ENCODE results near the gene ODAD2. TPM values are rescaled to one million over a fixed set of nuclear protein-coding genes. Genes with fewer than 3 reads are reported as not detected.

The ODAD2 gene
- total RNA-seq, 2 donors from 2014 or later, result 0.66 TPM; not detected in 1

GRCh38 chr10:27779462-27780015 lies 219.3 kb downstream of the ODAD2 start:
- TF ChIP-seq, protein P1, sequence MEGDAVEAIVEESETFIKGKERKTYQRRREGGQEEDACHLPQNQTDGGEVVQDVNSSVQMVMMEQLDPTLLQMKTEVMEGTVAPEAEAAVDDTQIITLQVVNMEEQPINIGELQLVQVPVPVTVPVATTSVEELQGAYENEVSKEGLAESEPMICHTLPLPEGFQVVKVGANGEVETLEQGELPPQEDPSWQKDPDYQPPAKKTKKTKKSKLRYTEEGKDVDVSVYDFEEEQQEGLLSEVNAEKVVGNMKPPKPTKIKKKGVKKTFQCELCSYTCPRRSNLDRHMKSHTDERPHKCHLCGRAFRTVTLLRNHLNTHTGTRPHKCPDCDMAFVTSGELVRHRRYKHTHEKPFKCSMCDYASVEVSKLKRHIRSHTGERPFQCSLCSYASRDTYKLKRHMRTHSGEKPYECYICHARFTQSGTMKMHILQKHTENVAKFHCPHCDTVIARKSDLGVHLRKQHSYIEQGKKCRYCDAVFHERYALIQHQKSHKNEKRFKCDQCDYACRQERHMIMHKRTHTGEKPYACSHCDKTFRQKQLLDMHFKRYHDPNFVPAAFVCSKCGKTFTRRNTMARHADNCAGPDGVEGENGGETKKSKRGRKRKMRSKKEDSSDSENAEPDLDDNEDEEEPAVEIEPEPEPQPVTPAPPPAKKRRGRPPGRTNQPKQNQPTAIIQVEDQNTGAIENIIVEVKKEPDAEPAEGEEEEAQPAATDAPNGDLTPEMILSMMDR (IDR thresholded peaks at IDR 0.05), result no peak
- TF ChIP-seq POLR2A (IDR thresholded peaks at IDR 0.05), result no peak
- peaks cover 4% of the 10 kb centered on the region for H3K4me1 ChIP-seq
- 68 to 73% methylated on average over 9 of the region's 9 CpGs for WGBS, 2 donors
- ATAC-seq, result no peak
- no peak overlapping the region for H3K27ac ChIP-seq
- no peaks in the 10 kb centered on the region for H3K36me3 ChIP-seq (replicated peaks in 1 of 2; ENCODE audit: insufficient read depth in 1 of 2, low read depth in 2 of 2)
- H3K9me3 ChIP-seq, result no peaks in the 10 kb centered on the region
- H3K27me3 ChIP-seq, result no peaks in the 10 kb centered on the region
- no peak overlapping the region for H3K4me3 ChIP-seq
- intact Hi-C loops (cut with DNase I), result loop anchor here (10.0 kb wide), 1 partner anchor 225 kb away; no protein-coding TSS in a partner anchor
- DNase-seq, result no peak

- Histone ChIP-seq H3K9me3 (no peaks in the 10 kb centered on the region), H3K27me3 (no peaks in the 10 kb centered on the region), H3K4me1 (peaks cover 4% of the 10 kb centered on the region), H3K4me3 (no peak overlapping the region), H3K36me3 (replicated peaks in 1 of 2; ENCODE audit: insufficient read depth in 1 of 2, low read depth in 2 of 2) (no peaks in the 10 kb centered on the region), H3K27ac (no peak overlapping the region)
- WGBS, 2 donors, result 33 to 36% methylated on average over 2 of the region's 2 CpGs
- ATAC-seq, result no peak
- intact Hi-C loops (cut with DNase I), result no loop called here
- TF ChIP-seq POLR2A (IDR thresholded peaks at IDR 0.05), result no peak
- TF ChIP-seq, protein P1 (IDR thresholded peaks at IDR 0.05), result no peak
- no peak for DNase-seq
Measured at GRCh38 chr10:27774831-27775230, 224.0 kb downstream of the ODAD2 start.

DNA sequence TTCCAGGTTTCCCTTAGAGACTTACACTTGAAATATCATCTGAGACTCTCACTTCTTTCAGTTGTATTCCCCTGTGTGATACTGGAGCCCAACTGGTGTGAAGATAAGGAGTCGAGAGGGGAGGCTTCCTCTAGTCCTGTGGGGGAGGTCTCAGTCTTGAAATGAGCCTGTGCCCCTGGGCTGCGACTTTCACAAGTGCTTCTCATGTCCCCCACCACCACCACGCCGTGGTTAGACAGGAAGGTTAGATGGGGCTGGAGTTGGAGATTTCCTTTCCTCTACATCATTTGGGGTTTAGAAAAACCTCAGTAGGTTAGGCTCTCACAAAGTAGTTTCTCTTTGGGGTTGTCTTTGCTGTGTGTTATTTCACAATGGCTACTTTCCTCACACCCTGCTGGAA lies 227.6 kb downstream of the ODAD2 start:
- 44 to 60% methylated on average over 4 of the region's 4 CpGs for WGBS, 2 donors
- H3K9me3 ChIP-seq, result no peaks in the 10 kb centered on the region
- H3K27me3 ChIP-seq, result no peaks in the 10 kb centered on the region
- no peaks in the 10 kb centered on the region for H3K4me1 ChIP-seq
- no peak overlapping the region for H3K27ac ChIP-seq
- ATAC-seq (no peak), DNase-seq (no peak)
- TF ChIP-seq, protein P1 (IDR thresholded peaks at IDR 0.05), result no peak
- no peak for TF ChIP-seq POLR2A (IDR thresholded peaks at IDR 0.05)
- intact Hi-C loops (cut with DNase I), result no loop called here
- H3K4me3 ChIP-seq, result no peak overlapping the region
- no peaks in the 10 kb centered on the region for H3K36me3 ChIP-seq (replicated peaks in 1 of 2; ENCODE audit: insufficient read depth in 1 of 2, low read depth in 2 of 2)

GRCh38 chr10:27770181-27770580 lies 228.7 kb downstream of the ODAD2 start:
- WGBS, 2 donors, result 74 to 100% methylated on average over 1 to 2 of the region's 2 CpGs
- Histone ChIP-seq H3K9me3 (no peaks in the 10 kb centered on the region), H3K36me3 (replicated peaks in 1 of 2; ENCODE audit: insufficient read depth in 1 of 2, low read depth in 2 of 2) (no peaks in the 10 kb centered on the region), H3K4me3 (no peak overlapping the region), H3K27ac (no peak overlapping the region), H3K27me3 (no peaks in the 10 kb centered on the region), H3K4me1 (no peaks in the 10 kb centered on the region)
- intact Hi-C loops (cut with DNase I), result no loop called here
- DNase-seq (no peak), ATAC-seq (no peak)
- TF ChIP-seq POLR2A (IDR thresholded peaks at IDR 0.05), result no peak
- TF ChIP-seq, protein P1 (IDR thresholded peaks at IDR 0.05), result no peak

Small RNA genes lying within 50 kb of the gene (small RNA-seq; reads per million reads assigned to genes)
- gene MRPS21P5, result not detected
- gene RN7SKP132, result not detected

Measured in body of pancreas (tissue), 4 donors.